OCI-LY1 (cell line): ENCODE measurements around the gene PLCB2.

Experiments
- H2AFZ ChIP-seq: fragments of 200-600 bp; sonication (generic), shearing (Covaris generic); 2 replicates; pipeline ENCODE4 v1.6.0; 2014; ENCODE audit warnings: antibody characterized with exemption, mild to moderate bottlenecking, low read length
- H3F3A ChIP-seq: fragments of 200-600 bp; sonication (generic), shearing (Covaris generic); 2 replicates; pipeline ENCODE4 v1.6.0; 2014; ENCODE audit warnings: mild to moderate bottlenecking, antibody characterized with exemption, low read length, moderate library complexity; ENCODE audit not compliant: insufficient read depth
- H3K27ac ChIP-seq: fragments of 200-600 bp; sonication (generic); 2 replicates; pipeline ENCODE4 v1.5.1; 2014; ENCODE audit warnings: low read length, mixed run types, mild to moderate bottlenecking, low read depth; ENCODE audit not compliant: poor library complexity, severe bottlenecking
- H3K27me3 ChIP-seq: fragments of 200-600 bp; sonication (generic); 2 replicates; pipeline ENCODE4 v1.6.0; 2014; ENCODE audit warnings: antibody characterized with exemption, mild to moderate bottlenecking, low read length, moderate library complexity; ENCODE audit not compliant: insufficient read depth
- H3K36me3 ChIP-seq: fragments of 200-600 bp; sonication (generic); 2 replicates; pipeline ENCODE4 v1.6.1; 2014; ENCODE audit warnings: mild to moderate bottlenecking, antibody characterized with exemption, low read length, moderate library complexity, mixed read lengths; ENCODE audit not compliant: insufficient read depth
- H3K4me1 ChIP-seq: fragments of 200-600 bp; sonication (generic); 2 replicates; pipeline ENCODE4 v1.5.1; 2014; ENCODE audit warnings: mild to moderate bottlenecking, low read length, moderate library complexity; ENCODE audit not compliant: insufficient read depth, severe bottlenecking
- H3K4me2 ChIP-seq: fragments of 200-600 bp; sonication (generic), shearing (Covaris generic); 2 replicates; pipeline ENCODE4 v1.6.1; 2014; ENCODE audit warnings: low read length
- H3K4me3 ChIP-seq: fragments of 200-600 bp; sonication (generic); 2 replicates; pipeline ENCODE4 v1.5.1; 2014; ENCODE audit warnings: low read length, low read depth, mild to moderate bottlenecking, mixed read lengths; ENCODE audit not compliant: poor library complexity, severe bottlenecking
- H3K79me2 ChIP-seq: fragments of 200-600 bp; shearing (Covaris generic); 2 replicates; pipeline ENCODE4 v1.6.1; 2016; ENCODE audit warnings: mixed run types, low read length, mixed read lengths; ENCODE audit not compliant: insufficient read depth
- H3K9ac ChIP-seq: fragments of 200-600 bp; sonication (generic), shearing (Covaris generic); 2 replicates; pipeline ENCODE4 v1.6.1; 2014; ENCODE audit warnings: mild to moderate bottlenecking, low read length, mixed read lengths
- H3K9me2 ChIP-seq: fragments of 200-600 bp; sonication (generic), shearing (Covaris generic); 2 replicates; pipeline ENCODE4 v1.6.1; 2014; ENCODE audit warnings: low read depth, mild to moderate bottlenecking, low read length, mixed read lengths
- H3K9me3 ChIP-seq: fragments of 200-600 bp; shearing (Covaris generic); 2 replicates; pipeline ENCODE4 v1.6.1; 2014; ENCODE audit warnings: low read length, mixed read lengths
- H4K20me1 ChIP-seq: fragments of 200-600 bp; sonication (generic), shearing (Covaris generic); 2 replicates; pipeline ENCODE4 v1.6.0; 2016; ENCODE audit warnings: mild to moderate bottlenecking, low read length; ENCODE audit not compliant: insufficient read depth
- EZH2 ChIP-seq: fragments of 200-600 bp; sonication (generic), shearing (Covaris generic); IDR thresholded peaks from 2 replicates; pipeline ENCODE4 v1.8.0; 2017; ENCODE audit warnings: borderline replicate concordance, mixed run types, mild to moderate bottlenecking, antibody characterized with exemption, low read length, moderate library complexity, mixed read lengths
- TF ChIP-seq, protein P1 (sequence below): fragments of 200-600 bp; sonication (generic), shearing (Covaris generic); IDR thresholded peaks from 2 replicates; pipeline ENCODE4 v1.5.1; 2017; ENCODE audit warnings: mild to moderate bottlenecking, antibody characterized with exemption, low read length, moderate library complexity, mixed read lengths

Gene PLCB2

DNA sequence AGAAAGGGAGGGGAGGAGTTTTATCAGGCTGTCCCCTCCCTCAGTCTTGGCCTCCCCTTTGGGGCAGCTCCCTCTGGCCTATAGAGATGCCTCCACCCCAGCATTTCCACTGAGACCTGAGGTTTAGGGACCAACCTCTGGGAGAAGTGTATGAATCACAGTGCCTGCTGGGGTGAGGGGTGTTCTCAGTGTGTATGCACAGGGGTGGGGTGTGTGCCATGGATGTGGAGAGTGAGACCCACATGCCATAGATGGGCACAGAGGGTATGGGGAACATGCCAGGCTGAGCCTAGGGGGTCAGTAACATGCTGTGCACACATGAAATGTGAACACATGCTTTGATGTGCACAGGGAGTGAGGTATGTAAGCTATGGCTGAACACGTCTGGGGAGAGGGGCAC lies 12.4 kb downstream of the PLCB2 start:
- Histone ChIP-seq H4K20me1 (no peaks in the 10 kb centered on the region), H3K4me2 (no peak overlapping the region), H3K4me1 (no peaks in the 10 kb centered on the region), H2AFZ (no peak overlapping the region), H3K9me3 (peaks cover under 1% of the 10 kb centered on the region), H3K9me2 (no peaks in the 10 kb centered on the region), H3F3A (no peaks in the 10 kb centered on the region), H3K27ac (no peak overlapping the region), H3K9ac (no peak overlapping the region), H3K36me3 (no peaks in the 10 kb centered on the region; the same call in 1 of the 2 replicates), H3K79me2 (no peaks in the 10 kb centered on the region), H3K27me3 (peaks cover 7% of the 10 kb centered on the region; the same call in 1 of the 2 replicates), H3K4me3 (no peak overlapping the region)
- TF ChIP-seq, protein P1, sequence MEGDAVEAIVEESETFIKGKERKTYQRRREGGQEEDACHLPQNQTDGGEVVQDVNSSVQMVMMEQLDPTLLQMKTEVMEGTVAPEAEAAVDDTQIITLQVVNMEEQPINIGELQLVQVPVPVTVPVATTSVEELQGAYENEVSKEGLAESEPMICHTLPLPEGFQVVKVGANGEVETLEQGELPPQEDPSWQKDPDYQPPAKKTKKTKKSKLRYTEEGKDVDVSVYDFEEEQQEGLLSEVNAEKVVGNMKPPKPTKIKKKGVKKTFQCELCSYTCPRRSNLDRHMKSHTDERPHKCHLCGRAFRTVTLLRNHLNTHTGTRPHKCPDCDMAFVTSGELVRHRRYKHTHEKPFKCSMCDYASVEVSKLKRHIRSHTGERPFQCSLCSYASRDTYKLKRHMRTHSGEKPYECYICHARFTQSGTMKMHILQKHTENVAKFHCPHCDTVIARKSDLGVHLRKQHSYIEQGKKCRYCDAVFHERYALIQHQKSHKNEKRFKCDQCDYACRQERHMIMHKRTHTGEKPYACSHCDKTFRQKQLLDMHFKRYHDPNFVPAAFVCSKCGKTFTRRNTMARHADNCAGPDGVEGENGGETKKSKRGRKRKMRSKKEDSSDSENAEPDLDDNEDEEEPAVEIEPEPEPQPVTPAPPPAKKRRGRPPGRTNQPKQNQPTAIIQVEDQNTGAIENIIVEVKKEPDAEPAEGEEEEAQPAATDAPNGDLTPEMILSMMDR: no peak
- TF ChIP-seq EZH2: no peak

GRCh38 chr15:40293905-40294895 lies 13.5 kb downstream of the PLCB2 start:
- Histone ChIP-seq H3K4me3 (no peak overlapping the region), H3K9me2 (no peaks in the 10 kb centered on the region), H3K4me1 (no peaks in the 10 kb centered on the region), H3K36me3 (no peaks in the 10 kb centered on the region), H2AFZ (no peak overlapping the region), H3F3A (no peaks in the 10 kb centered on the region), H3K9ac (no peak overlapping the region), H3K27me3 (peaks cover 6% of the 10 kb centered on the region; the same call in 1 of the 2 replicates), H3K79me2 (no peaks in the 10 kb centered on the region), H4K20me1 (no peaks in the 10 kb centered on the region), H3K9me3 (no peaks in the 10 kb centered on the region), H3K27ac (no peak overlapping the region), H3K4me2 (no peak overlapping the region)
- TF ChIP-seq EZH2: no peak
- TF ChIP-seq, protein P1: no peak

DNA sequence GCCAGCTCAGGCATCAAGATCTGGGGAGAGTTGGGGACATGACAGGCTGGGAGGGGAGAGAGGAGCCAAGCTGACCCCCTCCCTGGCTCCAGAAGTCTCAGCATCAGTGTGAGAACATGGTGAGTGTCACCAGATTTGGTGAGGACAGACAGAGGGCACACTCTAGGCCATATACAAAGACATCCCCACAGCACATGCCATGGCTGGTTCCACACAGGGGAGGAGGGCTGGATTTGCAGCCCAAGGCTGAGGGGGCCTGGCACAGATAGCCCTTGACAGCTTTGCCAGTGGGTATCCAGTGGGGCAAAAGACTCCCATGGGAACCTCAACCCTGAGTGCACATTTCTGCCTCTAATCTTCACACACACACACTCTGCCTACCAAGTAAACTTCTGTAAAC lies 14.7 kb downstream of the PLCB2 start:
- no peak overlapping the region for H2AFZ ChIP-seq
- H3K4me1 ChIP-seq: no peaks in the 10 kb centered on the region
- H3K9me2 ChIP-seq: no peaks in the 10 kb centered on the region
- no peaks in the 10 kb centered on the region for H3K36me3 ChIP-seq
- no peaks in the 10 kb centered on the region for H3K9me3 ChIP-seq
- no peak overlapping the region for H3K9ac ChIP-seq
- no peak overlapping the region for H3K4me3 ChIP-seq
- no peaks in the 10 kb centered on the region for H3K79me2 ChIP-seq
- H3K4me2 ChIP-seq: no peak overlapping the region
- no peak overlapping the region for H3K27ac ChIP-seq
- no peaks in the 10 kb centered on the region for H4K20me1 ChIP-seq
- TF ChIP-seq EZH2: no peak
- TF ChIP-seq, protein P1: no peak
- H3F3A ChIP-seq: no peaks in the 10 kb centered on the region
- peaks cover 6% of the 10 kb centered on the region; the same call in 1 of the 2 replicates for H3K27me3 ChIP-seq
